BJ (cell line): ENCODE measurements around the gene AKT3. TPM values are rescaled to one million over a fixed set of nuclear protein-coding genes. Genes with fewer than 3 reads are reported as not detected.
A peak's percentile ranks its signal among the peaks of the same experiment; 100 is the strongest.

Experiments used
- CTCF ChIA-PET: fragments of 350-600 bp; formaldehyde crosslinking; extraction: SDS; loops from one replicate; lab custom pipeline; 2021; ENCODE audit warnings: antibody characterized with exemption, inconsistent platforms; lab: Yijun Ruan, JAX
- POLR2A ChIA-PET: fragments of 300-600 bp; sonication (Branson Sonifier 250); formaldehyde crosslinking; extraction: SDS; loops from one replicate; lab custom pipeline; 2021; ENCODE audit warnings: antibody characterized with exemption; lab: Charles Lee
- DNase-seq: peaks from one replicate; pipeline ENCODE4 v3.0.0-alpha.2; 2011; ENCODE audit warnings: low read depth
- H3K27me3 ChIP-seq: 2 replicates; pipeline ENCODE4 v1.6.0; 2011; ENCODE audit warnings: low read length; ENCODE audit not compliant: control insufficient read depth, insufficient read depth
- H3K36me3 ChIP-seq: 2 replicates; pipeline ENCODE4 v1.5.1; 2011; ENCODE audit warnings: low read length; ENCODE audit not compliant: control insufficient read depth, insufficient read depth
- H3K4me3 ChIP-seq: 2 replicates; pipeline ENCODE4 v1.5.1; 2011; ENCODE audit warnings: low read depth, mild to moderate bottlenecking, control low read depth, low read length
- polyA plus RNA-seq: library from polyadenylated mRNA; depleted of rRNA; stranded (reverse); fragments of >200 nt; gene quantifications from 2 replicates; pipeline ENCODE4 v1.2.3, GENCODE V29; 2011
- TF ChIP-seq, protein P1 (sequence below): IDR thresholded peaks from 2 replicates; pipeline ENCODE4 v1.5.1; 2011; ENCODE audit warnings: low read depth, mild to moderate bottlenecking, control low read depth, inconsistent platforms, low read length, moderate library complexity; ENCODE audit not compliant: insufficient read depth

AKT3 gene
- polyA plus RNA-seq, 1 experiment = 23.8 TPM

DNA sequence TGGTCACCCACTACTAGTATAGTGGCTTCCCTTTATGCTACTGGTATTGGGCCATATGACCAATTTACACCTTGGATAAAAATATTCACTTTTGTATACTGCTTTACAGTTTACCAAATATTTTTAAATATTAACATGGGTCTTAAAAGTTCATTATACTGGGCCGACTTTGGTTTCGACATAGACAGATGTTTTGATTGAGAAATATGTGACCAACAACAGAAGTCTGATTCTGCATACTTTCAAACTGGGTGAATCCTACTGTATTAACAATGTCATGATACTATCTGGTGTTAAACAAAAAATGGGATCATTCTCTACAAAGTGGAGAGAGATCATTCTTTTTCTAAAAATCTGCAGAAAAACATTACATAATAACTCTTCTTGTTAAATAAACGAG lies 134.8 kb downstream of the AKT3 start:
- no peak overlapping the region for H3K4me3 ChIP-seq
- no peak for DNase-seq
- ChIA-PET POLR2A (no interaction called here), CTCF (no interaction called here)
- no peaks in the 10 kb centered on the region for H3K27me3 ChIP-seq
- TF ChIP-seq, protein P1, sequence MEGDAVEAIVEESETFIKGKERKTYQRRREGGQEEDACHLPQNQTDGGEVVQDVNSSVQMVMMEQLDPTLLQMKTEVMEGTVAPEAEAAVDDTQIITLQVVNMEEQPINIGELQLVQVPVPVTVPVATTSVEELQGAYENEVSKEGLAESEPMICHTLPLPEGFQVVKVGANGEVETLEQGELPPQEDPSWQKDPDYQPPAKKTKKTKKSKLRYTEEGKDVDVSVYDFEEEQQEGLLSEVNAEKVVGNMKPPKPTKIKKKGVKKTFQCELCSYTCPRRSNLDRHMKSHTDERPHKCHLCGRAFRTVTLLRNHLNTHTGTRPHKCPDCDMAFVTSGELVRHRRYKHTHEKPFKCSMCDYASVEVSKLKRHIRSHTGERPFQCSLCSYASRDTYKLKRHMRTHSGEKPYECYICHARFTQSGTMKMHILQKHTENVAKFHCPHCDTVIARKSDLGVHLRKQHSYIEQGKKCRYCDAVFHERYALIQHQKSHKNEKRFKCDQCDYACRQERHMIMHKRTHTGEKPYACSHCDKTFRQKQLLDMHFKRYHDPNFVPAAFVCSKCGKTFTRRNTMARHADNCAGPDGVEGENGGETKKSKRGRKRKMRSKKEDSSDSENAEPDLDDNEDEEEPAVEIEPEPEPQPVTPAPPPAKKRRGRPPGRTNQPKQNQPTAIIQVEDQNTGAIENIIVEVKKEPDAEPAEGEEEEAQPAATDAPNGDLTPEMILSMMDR = no peak
- H3K36me3 ChIP-seq = no peaks in the 10 kb centered on the region

DNA sequence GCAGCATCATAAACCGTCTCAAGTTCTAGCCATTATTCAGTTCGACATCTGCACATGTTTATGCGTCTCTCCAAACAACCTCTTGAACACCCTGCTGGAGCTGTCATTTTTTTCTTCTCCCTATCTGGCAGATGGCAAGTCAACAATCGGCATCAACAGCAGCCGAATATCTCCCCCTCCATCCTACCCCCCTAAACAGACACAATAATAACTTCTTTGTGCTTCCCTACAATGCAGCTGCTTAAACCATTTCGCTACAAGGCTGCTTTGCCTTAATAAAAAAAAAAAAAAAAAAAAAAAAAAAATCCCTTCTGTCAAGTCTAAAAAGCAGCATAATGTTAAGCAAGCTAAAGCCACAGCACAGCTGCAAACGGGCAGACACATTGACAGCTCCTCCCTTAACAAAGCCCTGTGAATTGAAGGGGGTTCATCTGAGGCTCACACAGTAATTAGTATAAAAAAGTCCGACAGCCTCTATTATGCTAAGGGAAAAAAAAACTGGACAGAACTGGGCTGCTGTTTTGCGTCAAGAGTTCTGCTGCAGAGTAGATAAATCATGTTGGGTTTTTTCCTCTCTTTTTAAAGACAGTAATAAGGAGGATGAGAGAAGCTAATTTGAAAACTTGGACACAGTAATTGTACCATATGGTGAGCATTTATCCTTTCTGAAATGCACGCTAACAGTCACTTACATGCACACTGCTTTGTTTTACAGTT lies 136.4 kb downstream of the AKT3 start:
- Histone ChIP-seq H3K27me3 (no peaks in the 10 kb centered on the region), H3K4me3 (no peak overlapping the region), H3K36me3 (no peaks in the 10 kb centered on the region)
- ChIA-PET CTCF (interaction anchor here (0.7 to 1.9 kb wide), 2 partner anchors 35 to 45 kb away, joined by 4 to 9 read pairs; no protein-coding TSS in a partner anchor), POLR2A (interaction anchor here (0.7 kb wide), 1 partner anchor 211 kb away, joined by 3 read pairs; no protein-coding TSS in a partner anchor)
- TF ChIP-seq, protein P1 = no peak
- DNase-seq = peak; percentile 55

DNA sequence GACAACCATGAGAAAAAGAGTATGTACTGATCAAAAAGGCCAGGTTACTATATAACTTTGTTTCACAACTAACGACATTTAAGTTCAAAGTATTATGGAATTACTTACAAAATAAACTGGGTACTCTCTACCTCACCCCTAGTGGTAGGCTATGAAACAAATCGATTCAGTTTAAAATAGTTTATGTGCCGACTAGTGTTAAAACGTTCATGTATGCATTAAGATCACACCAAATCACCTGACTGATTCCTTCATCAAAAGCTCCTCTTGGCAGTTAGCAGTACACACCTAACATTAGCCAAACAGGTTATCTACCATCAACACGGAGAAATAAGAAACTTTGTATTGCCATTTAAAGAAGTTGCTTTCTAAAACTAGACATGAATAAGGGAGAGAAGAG lies 137.1 kb downstream of the AKT3 start:
- CTCF ChIA-PET = interaction anchor here (1.9 kb wide), 1 partner anchor 35 kb away, joined by 4 read pairs; no protein-coding TSS in a partner anchor
- POLR2A ChIA-PET = no interaction called here
- Histone ChIP-seq H3K36me3 (no peaks in the 10 kb centered on the region), H3K27me3 (no peaks in the 10 kb centered on the region), H3K4me3 (no peak overlapping the region)
- DNase-seq = no peak
- TF ChIP-seq, protein P1 = no peak

DNA sequence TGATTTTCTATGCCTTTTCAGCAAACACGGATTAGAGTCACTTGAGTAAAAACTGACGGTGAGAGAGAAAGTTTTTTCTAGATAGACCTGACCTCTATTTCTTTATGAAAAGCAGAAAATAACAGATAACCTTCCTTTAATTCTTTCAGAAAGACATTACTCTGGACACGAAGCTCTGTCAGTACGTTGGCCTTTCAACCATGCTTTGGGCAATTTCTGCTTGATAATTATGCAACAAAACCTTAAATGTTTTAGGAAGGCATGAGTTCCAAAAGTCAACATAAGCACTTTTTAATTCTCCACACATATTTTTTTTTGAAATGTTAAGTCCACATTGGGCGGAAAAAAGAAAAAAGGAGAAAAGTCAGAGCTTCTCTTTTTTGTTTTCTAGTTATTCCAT lies 137.8 kb downstream of the AKT3 start:
- Histone ChIP-seq H3K4me3 (no peak overlapping the region), H3K27me3 (no peaks in the 10 kb centered on the region), H3K36me3 (no peaks in the 10 kb centered on the region)
- DNase-seq = no peak
- TF ChIP-seq, protein P1 = no peak
- ChIA-PET CTCF (interaction anchor here (1.6 kb wide), 1 partner anchor 33 kb away, joined by 4 read pairs; no protein-coding TSS in a partner anchor), POLR2A (no interaction called here)

DNA sequence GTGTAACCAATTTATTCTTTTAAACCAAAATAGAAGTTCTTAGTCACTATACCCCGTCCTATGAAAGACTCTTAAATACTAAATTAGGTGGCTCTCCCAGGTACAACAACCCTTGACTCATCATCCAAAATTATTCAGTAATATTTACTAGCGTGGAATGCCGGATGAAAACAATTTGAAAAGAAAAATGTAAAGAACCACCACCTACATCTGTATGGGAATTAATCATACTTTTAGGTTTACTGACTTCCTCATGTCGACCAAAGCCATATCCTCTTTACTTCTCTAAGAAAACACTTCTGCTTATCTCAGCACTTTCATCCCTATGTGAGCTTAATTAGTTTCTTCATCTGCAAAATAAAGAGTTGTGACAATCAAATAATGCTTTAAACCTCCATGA lies 139.6 kb downstream of the AKT3 start:
- DNase-seq = no peak
- TF ChIP-seq, protein P1 = no peak
- CTCF ChIA-PET = interaction anchor here (1.1 to 1.6 kb wide), 2 partner anchors 11 to 35 kb away, joined by 3 to 4 read pairs; no protein-coding TSS in a partner anchor
- Histone ChIP-seq H3K36me3 (no peaks in the 10 kb centered on the region), H3K27me3 (no peaks in the 10 kb centered on the region), H3K4me3 (no peak overlapping the region)
- POLR2A ChIA-PET = interaction anchor here (0.6 kb wide), 1 partner anchor 30 kb away, joined by 5 read pairs; no protein-coding TSS in a partner anchor
